A172 (cell line): ENCODE data around the gene RPS6KC1. TPM values are rescaled to one million over a fixed set of nuclear protein-coding genes. Genes with fewer than 3 reads are reported as not detected.
"Not testable (repeated sequence)": the region's sequence is repeated elsewhere in the genome, so short reads cannot be mapped to it uniquely, and the experiment has no call there.

Source experiments
- DNase-seq: peaks from one replicate; pipeline ENCODE4 v3.0.0-alpha.2; 2015; ENCODE audit warnings: low spot score
- total RNA-seq: library from RNA; depleted of rRNA; stranded (reverse); fragments of >200 nt; shearing (Covaris generic); gene quantifications from 2 replicates; pipeline ENCODE4 v1.2.3, GENCODE V29; 2014

The RPS6KC1 gene
- total RNA-seq, 1 experiment from 2014 or later = 32.7 TPM

DNA sequence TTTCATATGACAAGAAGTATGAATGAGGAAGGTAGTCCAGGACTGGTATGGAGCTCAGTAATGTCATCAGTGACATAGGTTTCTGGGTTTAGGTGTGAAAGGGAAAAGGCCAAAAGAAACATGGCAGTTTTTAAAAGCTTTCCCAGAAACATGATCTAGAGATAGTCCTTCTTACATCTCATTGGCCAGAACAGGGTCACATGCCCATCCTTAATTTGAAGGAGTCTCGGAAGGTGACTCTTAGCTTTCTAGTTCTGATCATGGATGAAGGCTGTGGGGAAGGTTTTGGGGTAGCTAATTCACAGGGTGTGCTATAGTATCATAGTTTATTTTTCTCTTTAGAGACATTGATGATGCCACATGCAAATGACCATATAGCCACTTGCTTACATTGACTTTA is 55.3 kb downstream of the RPS6KC1 start:
- no peak for DNase-seq

- DNase-seq = no peak
Measured at GRCh38 chr1:213107613-213108012, 56.6 kb downstream of the RPS6KC1 start.

- DNase-seq = no peak
Measured at GRCh38 chr1:213110349-213111300, 59.6 kb downstream of the RPS6KC1 start.

DNA sequence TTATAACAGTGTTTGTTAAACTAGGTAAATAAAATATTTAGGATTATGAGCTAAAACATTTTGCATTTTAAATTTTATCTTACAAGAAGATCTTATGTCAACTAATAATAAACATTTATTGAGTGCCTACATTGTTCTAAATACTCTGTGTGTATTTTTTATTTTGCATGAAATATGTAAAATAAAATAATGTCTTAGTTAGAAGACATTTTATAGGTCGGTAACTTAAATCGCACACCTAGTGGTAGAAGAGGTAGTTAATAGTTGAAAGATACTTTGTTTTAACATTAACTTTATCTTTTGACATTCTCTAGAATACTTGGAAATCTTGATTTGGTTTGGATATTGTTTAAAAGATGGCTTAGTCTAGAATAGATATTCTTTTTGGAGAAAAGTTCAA is 60.5 kb downstream of the RPS6KC1 start:
- DNase-seq = no peak

DNA sequence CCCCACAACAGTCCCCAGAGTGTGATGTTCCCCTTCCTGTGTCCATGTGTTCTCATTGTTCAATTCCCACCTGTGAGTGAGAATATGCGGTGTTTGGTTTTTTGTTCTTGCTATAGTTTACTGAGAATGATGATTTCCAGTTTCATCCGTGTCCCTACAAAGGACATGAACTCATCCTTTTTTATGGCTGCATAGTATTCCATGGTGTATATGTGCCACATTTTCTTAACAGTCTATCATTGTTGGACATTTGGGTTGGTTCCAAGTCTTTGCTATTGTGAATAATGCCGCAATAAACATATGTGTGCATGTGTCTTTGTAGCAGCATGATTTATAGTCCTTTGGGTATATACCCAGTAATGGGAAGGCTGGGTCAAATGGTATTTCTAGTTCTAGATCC is 61.7 kb downstream of the RPS6KC1 start:
- DNase-seq = not testable (repeated sequence)

DNA sequence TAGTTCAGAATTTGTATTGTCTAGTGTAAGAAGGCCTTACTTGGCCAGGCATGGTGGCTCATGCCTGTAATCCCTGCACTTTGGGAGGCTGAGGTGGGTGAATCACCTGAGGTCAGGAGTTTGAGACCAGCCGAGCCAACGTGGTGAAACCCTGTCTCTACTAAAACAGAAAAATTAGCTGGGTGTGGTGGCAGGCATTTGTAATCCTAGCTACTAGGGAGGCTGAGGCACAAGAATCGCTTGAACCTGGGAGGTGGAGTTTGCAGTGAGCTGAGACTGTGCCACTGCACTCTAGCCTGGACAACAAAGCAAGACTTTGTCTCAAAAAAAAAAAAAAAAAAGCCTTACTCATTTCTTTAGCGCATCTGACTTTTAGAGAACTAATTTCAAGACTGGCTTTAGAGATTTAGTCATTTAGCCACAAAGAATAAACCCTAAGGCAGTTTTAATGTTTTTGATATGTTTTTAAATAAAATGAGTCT is 66.7 kb downstream of the RPS6KC1 start:
- DNase-seq = not testable (repeated sequence)

GRCh38 chr1:213119794-213120193 is 68.8 kb downstream of the RPS6KC1 start:
- no peak for DNase-seq

- DNase-seq = peak; percentile 21
Measured at GRCh38 chr1:213120386-213120785, 69.3 kb downstream of the RPS6KC1 start.

GRCh38 chr1:213120961-213121360 is 69.9 kb downstream of the RPS6KC1 start:
- DNase-seq = no peak

- peak; percentile 59 for DNase-seq
Measured at GRCh38 chr1:213122514-213122929, 71.5 kb downstream of the RPS6KC1 start.

DNA sequence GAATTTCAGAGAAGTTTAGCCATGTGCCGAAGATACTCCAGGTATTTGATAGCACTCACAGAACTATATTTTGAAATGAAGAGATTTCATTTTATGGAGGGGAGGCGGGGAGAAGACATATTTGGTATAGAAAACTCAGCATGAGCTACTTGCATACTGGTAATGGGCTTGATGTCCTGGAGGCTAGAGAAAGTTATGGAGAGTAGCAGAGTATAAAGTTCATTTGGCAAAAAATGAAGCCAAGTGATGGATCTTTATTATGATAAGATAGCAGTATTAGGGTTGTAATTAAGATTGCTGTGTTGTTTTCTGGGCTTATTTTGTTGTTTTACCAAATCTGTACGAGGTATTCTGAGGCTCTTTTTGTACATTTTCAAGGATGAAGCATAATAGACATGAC is 72.0 kb downstream of the RPS6KC1 start:
- no peak for DNase-seq

GRCh38 chr1:213123536-213123935 is 72.5 kb downstream of the RPS6KC1 start:
- peak; percentile 80 for DNase-seq

DNA sequence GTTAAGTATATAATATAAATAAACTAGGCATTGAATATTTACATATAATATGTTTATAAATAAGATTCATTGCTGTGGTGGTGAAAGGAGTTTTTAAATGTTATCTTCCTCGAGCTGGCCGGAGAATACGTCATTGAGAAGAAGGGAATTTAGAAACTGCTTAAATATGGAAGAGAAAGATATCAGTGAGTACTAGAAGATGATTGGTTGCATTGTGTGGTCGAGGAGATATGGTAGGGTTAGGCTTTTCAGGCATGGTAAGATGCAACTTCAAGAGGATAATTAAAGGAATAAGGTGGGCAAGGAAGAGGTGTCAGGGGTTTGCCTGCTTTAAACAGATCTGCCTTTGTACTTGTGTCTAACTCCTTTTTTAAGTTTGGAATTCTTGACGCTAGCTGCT is 73.5 kb downstream of the RPS6KC1 start:
- no peak for DNase-seq

- DNase-seq = no peak
Measured at GRCh38 chr1:213125643-213126042, 74.6 kb downstream of the RPS6KC1 start.

GRCh38 chr1:213127074-213127473 is 76.0 kb downstream of the RPS6KC1 start:
- no peak for DNase-seq

- no peak for DNase-seq
Measured at GRCh38 chr1:213131851-213132655, 81.0 kb downstream of the RPS6KC1 start.

GRCh38 chr1:213135572-213135971 is 84.5 kb downstream of the RPS6KC1 start:
- DNase-seq = no peak

DNA sequence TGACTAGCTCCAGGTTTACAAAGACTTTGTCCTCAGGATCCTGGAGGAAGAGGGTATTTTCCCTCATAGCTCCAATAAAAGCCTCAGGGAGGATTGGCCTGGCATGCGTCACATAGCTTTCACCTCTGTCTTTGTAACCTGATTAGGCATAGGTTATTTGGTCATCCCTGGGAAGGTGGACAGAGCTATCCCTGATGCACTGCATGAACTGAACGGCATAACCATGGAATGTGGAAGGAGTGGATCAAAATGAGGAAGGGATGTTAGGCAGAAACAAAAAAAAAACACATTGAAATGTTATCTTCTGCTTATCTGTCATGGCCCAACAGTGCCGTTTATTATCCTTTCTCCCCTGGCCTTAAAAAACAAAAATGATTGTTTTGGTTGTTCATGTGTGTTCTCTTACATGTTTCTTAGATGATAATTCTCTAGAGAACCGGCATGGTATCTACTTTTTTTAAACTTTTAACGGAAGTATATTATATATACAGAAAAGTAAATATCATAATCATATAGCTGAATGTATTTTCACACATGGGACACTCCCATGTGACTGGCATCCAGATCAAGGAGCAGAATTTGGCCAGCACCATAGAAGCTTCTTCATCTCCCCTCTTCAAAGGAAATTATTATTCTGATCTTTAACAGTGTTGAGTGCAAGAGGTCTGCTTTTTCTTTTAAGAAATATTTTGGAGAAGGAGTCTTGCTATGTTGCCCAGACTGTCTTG is 85.3 kb downstream of the RPS6KC1 start:
- no peak for DNase-seq

DNA sequence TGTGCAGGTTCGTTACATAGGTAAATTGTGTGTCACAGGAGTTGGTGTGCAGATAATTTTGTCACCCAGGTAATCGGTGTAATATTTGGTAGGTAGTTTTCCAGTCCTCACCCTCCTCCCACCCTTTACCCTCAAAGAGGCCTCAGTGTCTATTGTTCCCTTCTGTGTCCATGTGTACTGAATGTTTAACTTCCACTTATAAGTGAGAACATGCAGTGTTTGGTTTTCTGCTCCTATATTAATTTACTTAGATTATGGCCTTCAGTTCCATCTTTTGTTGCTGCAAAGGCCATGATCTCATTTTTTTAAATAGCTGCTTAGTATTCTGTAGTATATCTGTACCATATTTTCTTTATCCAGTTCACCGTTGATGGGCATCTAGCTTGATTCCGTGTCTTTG is 87.3 kb downstream of the RPS6KC1 start:
- DNase-seq = no peak

- DNase-seq = no peak
Measured at GRCh38 chr1:213138892-213139291, 87.9 kb downstream of the RPS6KC1 start.

- no peak for DNase-seq
Measured at GRCh38 chr1:213148905-213149304, 97.9 kb downstream of the RPS6KC1 start.

DNA sequence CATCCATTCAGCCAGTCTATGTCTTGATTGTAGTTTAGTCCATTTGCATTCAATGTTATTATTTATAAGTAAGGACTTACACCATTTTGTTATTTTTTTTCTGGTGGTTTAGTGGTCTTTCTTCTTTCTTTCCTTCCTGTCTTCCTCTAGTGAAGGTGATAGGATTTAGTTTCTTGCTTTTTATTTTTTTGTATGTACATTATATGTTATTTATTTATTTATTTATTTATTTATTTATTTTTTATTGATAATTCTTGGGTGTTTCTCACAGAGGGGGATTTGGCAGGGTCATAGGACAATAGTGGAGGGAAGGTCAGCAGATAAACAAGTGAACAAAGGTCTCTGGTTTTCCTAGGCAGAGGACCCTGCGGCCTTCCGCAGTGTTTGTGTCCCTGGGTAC is 99.0 kb downstream of the RPS6KC1 start:
- not testable (repeated sequence) for DNase-seq
